Measurements from ENCODE around the gene SLC26A11. TPM values are rescaled to one million over a fixed set of nuclear protein-coding genes. Genes with fewer than 3 reads are reported as not detected.

The SLC26A11 gene
- total and polyA plus RNA-seq, 2 of the 13 experiments (the other 11 are each of a cell fraction or from before 2014, with no cell fraction given): 8.7 to 13.2 TPM

GRCh38 chr17:80261159-80261894, 41.1 kb downstream of the SLC26A11 start (continued):
- TF ChIP-seq PATZ1 (CRISPR knock-in tag; IDR thresholded peaks at IDR 0.05) (peak; percentile 100), CBFB (CRISPR knock-in tag; IDR thresholded peaks at IDR 0.05) (peak; percentile 96), ZNF607 (CRISPR knock-in tag; IDR thresholded peaks at IDR 0.05; ENCODE audit: borderline replicate concordance) (peak; percentile 37), ZNF567 (CRISPR knock-in tag; IDR thresholded peaks at IDR 0.05; ENCODE audit: borderline replicate concordance) (no peak; the same call in 1 of the 2 replicates), ZHX2 (IDR thresholded peaks at IDR 0.05; ENCODE audit: low read depth) (no peak), ZHX2 (CRISPR knock-in tag; IDR thresholded peaks at IDR 0.05; ENCODE audit: borderline replicate concordance) (no peak), NR3C1 (CRISPR knock-in tag; IDR thresholded peaks at IDR 0.05) (no peak), TBX2 (CRISPR knock-in tag; IDR thresholded peaks at IDR 0.05; ENCODE audit: borderline replicate concordance) (peak; percentile 78; the same call in 1 of the 2 replicates), EEA1 (CRISPR knock-in tag; IDR thresholded peaks at IDR 0.05; ENCODE audit: borderline replicate concordance) (no peak; the same call in 1 of the 2 replicates), SALL1 (CRISPR knock-in tag; IDR thresholded peaks at IDR 0.05) (peak; percentile 86), ZNF430 (CRISPR knock-in tag; IDR thresholded peaks at IDR 0.05) (peak; percentile 76), YEATS2 (CRISPR knock-in tag; IDR thresholded peaks at IDR 0.05; ENCODE audit: borderline replicate concordance) (peak; percentile 80), GABPB1 (CRISPR knock-in tag; IDR thresholded peaks at IDR 0.05) (peak; percentile 86), IRF2 (CRISPR knock-in tag; IDR thresholded peaks at IDR 0.05) (peak; percentile 97), ZNF704 (CRISPR knock-in tag; IDR thresholded peaks at IDR 0.05; ENCODE audit: borderline replicate concordance) (peak; percentile 89), ZNF83 (CRISPR knock-in tag; IDR thresholded peaks at IDR 0.05; ENCODE audit: borderline replicate concordance) (0 out of 2 replicates have a peak, but pooled peaks have one; percentile 0), ZNF512B (CRISPR knock-in tag; IDR thresholded peaks at IDR 0.05; ENCODE audit: borderline replicate concordance) (no peak)

All from HepG2 (cell line).